ENCODE measurements around the gene UGT1A10. TPM values are rescaled to one million over a fixed set of nuclear protein-coding genes. Genes with fewer than 3 reads are reported as not detected.

UGT1A10 gene
- total RNA-seq, 1 experiment from 2014 or later: not detected

DNA sequence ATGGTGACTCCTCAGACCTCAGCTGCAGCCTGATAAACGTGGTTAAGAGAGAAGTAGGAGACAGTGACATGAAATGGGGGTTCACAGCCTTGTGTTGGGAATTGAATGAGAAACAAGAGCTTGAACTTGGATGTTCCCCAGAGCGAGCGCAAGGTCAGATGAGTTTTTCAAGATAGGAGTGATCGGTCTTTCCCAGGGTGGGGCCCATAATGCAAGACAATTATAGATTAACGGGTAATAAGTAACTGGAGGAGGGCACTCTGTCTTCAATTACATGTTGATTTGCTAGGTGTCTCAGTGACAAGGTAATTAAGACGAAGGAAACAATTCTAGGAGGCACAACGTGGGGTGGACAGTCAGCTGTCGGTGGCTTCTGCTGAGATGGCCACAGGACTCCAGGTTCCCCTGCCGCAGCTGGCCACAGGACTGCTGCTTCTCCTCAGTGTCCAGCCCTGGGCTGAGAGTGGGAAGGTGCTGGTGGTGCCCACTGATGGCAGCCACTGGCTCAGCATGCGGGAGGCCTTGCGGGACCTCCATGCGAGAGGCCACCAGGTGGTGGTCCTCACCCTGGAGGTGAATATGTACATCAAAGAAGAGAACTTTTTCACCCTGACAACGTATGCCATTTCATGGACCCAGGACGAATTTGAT, 76.5 kb downstream of the UGT1A10 start, which contains the start of gene UGT1A5 (continued):
- TF ChIP-seq, protein P1, sequence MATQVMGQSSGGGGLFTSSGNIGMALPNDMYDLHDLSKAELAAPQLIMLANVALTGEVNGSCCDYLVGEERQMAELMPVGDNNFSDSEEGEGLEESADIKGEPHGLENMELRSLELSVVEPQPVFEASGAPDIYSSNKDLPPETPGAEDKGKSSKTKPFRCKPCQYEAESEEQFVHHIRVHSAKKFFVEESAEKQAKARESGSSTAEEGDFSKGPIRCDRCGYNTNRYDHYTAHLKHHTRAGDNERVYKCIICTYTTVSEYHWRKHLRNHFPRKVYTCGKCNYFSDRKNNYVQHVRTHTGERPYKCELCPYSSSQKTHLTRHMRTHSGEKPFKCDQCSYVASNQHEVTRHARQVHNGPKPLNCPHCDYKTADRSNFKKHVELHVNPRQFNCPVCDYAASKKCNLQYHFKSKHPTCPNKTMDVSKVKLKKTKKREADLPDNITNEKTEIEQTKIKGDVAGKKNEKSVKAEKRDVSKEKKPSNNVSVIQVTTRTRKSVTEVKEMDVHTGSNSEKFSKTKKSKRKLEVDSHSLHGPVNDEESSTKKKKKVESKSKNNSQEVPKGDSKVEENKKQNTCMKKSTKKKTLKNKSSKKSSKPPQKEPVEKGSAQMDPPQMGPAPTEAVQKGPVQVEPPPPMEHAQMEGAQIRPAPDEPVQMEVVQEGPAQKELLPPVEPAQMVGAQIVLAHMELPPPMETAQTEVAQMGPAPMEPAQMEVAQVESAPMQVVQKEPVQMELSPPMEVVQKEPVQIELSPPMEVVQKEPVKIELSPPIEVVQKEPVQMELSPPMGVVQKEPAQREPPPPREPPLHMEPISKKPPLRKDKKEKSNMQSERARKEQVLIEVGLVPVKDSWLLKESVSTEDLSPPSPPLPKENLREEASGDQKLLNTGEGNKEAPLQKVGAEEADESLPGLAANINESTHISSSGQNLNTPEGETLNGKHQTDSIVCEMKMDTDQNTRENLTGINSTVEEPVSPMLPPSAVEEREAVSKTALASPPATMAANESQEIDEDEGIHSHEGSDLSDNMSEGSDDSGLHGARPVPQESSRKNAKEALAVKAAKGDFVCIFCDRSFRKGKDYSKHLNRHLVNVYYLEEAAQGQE (IDR thresholded peaks at IDR 0.05; ENCODE audit: low read depth): no peak
- no peak for TF ChIP-seq FOSL1 (IDR thresholded peaks at IDR 0.05; ENCODE audit: low read depth)

DNA sequence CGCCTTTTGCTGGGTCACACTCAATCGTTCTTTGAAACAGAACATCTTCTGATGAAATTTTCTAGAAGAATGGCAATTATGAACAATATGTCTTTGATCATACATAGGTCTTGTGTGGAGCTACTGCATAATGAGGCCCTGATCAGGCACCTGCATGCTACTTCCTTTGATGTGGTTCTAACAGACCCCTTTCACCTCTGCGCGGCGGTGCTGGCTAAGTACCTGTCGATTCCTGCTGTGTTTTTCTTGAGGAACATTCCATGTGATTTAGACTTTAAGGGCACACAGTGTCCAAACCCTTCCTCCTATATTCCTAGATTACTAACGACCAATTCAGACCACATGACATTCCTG, 77.0 kb downstream of the UGT1A10 start:
- Histone ChIP-seq H3K4me2 (ENCODE audit: low read length) (no peak overlapping the region), H3K27me3 (ENCODE audit: insufficient read depth, low read length) (peaks cover 13% of the 10 kb centered on the region; the same call in 1 of the 2 replicates), H3K9ac (ENCODE audit: low read length) (no peak overlapping the region), H3K36me3 (ENCODE audit: control insufficient read depth in 1 of 2, insufficient read depth in 2 of 2, low read length in 2 of 2) (no peaks in the 10 kb centered on the region), H3K9me3 (ENCODE audit: control insufficient read depth in 1 of 2, insufficient read depth in 1 of 2, low read depth in 1 of 2, low read length in 2 of 2) (no peaks in the 10 kb centered on the region), H2AFZ (ENCODE audit: low read depth, low read length, poor library complexity, severe bottlenecking) (no peak overlapping the region), H3K27ac (ENCODE audit: low read depth, low read length) (no peak overlapping the region), H3K9me2 (ENCODE audit: insufficient read depth) (no peaks in the 10 kb centered on the region), H3K79me2 (ENCODE audit: insufficient read depth, low read length) (no peaks in the 10 kb centered on the region), H3K4me1 (ENCODE audit: control insufficient read depth in 1 of 2, insufficient read depth in 2 of 2, low read length in 2 of 2) (no peaks in the 10 kb centered on the region), H3K4me3 (replicated peaks in 1 of 2; ENCODE audit: low read depth in 1 of 2, low read length in 2 of 2) (no peak overlapping the region), H4K20me1 (ENCODE audit: insufficient read depth) (no peaks in the 10 kb centered on the region)
- ChIA-PET POLR2A (no interaction called here), CTCF (no interaction called here), RAD21 (ENCODE audit: low non-redundant PET in 1 of 2, low total read pairs in 2 of 2, uncharacterized antibody in 2 of 2, unreplicated experiment in 2 of 2) (no interaction called here)
- TF ChIP-seq EZH2phosphoT487 (IDR thresholded peaks at IDR 0.05; ENCODE audit: borderline replicate concordance) (no peak), FOSL1 (IDR thresholded peaks at IDR 0.05; ENCODE audit: low read depth) (no peak), ZFX (IDR thresholded peaks at IDR 0.05) (no peak), EZH2 (IDR thresholded peaks at IDR 0.05) (no peak), RAD21 (IDR thresholded peaks at IDR 0.05; ENCODE audit: low read depth) (no peak), POLR2A (IDR thresholded peaks at IDR 0.05; ENCODE audit: borderline replicate concordance, extremely low read depth, insufficient read depth, insufficient read length) (no peak), ATF3 (IDR thresholded peaks at IDR 0.05) (no peak), CEBPB (IDR thresholded peaks at IDR 0.05; ENCODE audit: low read depth) (no peak), SP1 (IDR thresholded peaks at IDR 0.05; ENCODE audit: low read depth) (no peak), EGR1 (IDR thresholded peaks at IDR 0.05; ENCODE audit: low read depth) (no peak)
- TF ChIP-seq, protein P1 (IDR thresholded peaks at IDR 0.05; ENCODE audit: low read depth): no peak
- TF ChIP-seq, protein P2, sequence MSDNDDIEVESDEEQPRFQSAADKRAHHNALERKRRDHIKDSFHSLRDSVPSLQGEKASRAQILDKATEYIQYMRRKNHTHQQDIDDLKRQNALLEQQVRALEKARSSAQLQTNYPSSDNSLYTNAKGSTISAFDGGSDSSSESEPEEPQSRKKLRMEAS (IDR thresholded peaks at IDR 0.05): no peak
- ATAC-seq (no peak), DNase-seq (ENCODE audit: low read depth, low spot score) (no peak)
- intact Hi-C loops (cut with micrococcal nuclease): no loop called here
- no TSS peak for BruUV-seq (replicated peaks)

Measured in HCT116 (cell line).